Thyroid gland (tissue), 4 donors: ENCODE results near the gene NBAS. TPM values are rescaled to one million over a fixed set of nuclear protein-coding genes. Genes with fewer than 3 reads are reported as not detected.

ENCODE experiments used
- DNase-seq, 2 donors: peaks; one replicate each; pipeline ENCODE4 v3.0.0-alpha.2; 2019
- H3K27ac ChIP-seq, 3 donors: fragments of 200-600 bp; sonication (generic); 1 replicate in 2 of 3; 2 replicates in 1 of 3; pipeline ENCODE4 v1.5.1; 2016 to 2019; ENCODE audit warnings: mild to moderate bottlenecking in 1 of 3, moderate library complexity in 1 of 3
- H3K27me3 ChIP-seq: fragments of 200-600 bp; sonication (generic); one replicate; pipeline ENCODE4 v1.5.1; 2019
- H3K36me3 ChIP-seq, 2 donors: fragments of 200-600 bp; sonication (generic); one replicate each; pipeline ENCODE4 v1.5.1; 2016 to 2019
- H3K4me1 ChIP-seq, 2 donors: fragments of 200-600 bp; sonication (generic); one replicate each; pipeline ENCODE4 v1.5.1; 2017 to 2019
- H3K4me3 ChIP-seq, 3 donors: fragments of 200-600 bp; sonication (generic); replicated peaks in 1 of 3; 1 replicate in 2 of 3; 2 replicates in 1 of 3; pipeline ENCODE4 v1.5.1; 2016; ENCODE audit warnings: mild to moderate bottlenecking in 1 of 3
- H3K9me3 ChIP-seq: fragments of 200-600 bp; sonication (generic); one replicate; pipeline ENCODE4 v1.5.1; 2017
- POLR2A ChIP-seq, 2 donors: fragments of 450-650 bp; IDR thresholded peaks; one replicate each; pipeline ENCODE4 v1.6.1; 2017; ENCODE audit warnings: antibody characterized with exemption in 2 of 2, mild to moderate bottlenecking in 2 of 2, moderate library complexity in 1 of 2
- WGBS, 2 donors: methylation state at CpG; one replicate each; pipeline ENCODE4 v1.1.5; 2017; 5-methylcytosine and 5-hydroxymethylcytosine counted together
- intact Hi-C: fragments of 100-400 bp; cut with DNase I; formaldehyde crosslinking; loops from one replicate; pipeline ENCODE4 v1.15.1; 2023
- total RNA-seq, 4 donors: library from RNA; depleted of rRNA; stranded (reverse); fragments of >200 nt; gene quantifications; one replicate each; pipeline ENCODE4 v1.2.3, GENCODE V29; 2016
- TF ChIP-seq, protein P1 (sequence below), 6 experiments: fragments of 200-600 bp in 3 of 6; fragments of 450-650 bp in 3 of 6; sonication (generic) in 3 of 6; IDR thresholded peaks; one replicate each; pipeline ENCODE4 v1.5.1; 2016 to 2019; ENCODE audit warnings: antibody characterized with exemption in 6 of 6, mild to moderate bottlenecking in 2 of 6, inconsistent platforms in 1 of 6, moderate library complexity in 1 of 6

NBAS gene
- total RNA-seq, 4 donors from 2014 or later = 50.4 to 71.5 (median 54.7) TPM

DNA sequence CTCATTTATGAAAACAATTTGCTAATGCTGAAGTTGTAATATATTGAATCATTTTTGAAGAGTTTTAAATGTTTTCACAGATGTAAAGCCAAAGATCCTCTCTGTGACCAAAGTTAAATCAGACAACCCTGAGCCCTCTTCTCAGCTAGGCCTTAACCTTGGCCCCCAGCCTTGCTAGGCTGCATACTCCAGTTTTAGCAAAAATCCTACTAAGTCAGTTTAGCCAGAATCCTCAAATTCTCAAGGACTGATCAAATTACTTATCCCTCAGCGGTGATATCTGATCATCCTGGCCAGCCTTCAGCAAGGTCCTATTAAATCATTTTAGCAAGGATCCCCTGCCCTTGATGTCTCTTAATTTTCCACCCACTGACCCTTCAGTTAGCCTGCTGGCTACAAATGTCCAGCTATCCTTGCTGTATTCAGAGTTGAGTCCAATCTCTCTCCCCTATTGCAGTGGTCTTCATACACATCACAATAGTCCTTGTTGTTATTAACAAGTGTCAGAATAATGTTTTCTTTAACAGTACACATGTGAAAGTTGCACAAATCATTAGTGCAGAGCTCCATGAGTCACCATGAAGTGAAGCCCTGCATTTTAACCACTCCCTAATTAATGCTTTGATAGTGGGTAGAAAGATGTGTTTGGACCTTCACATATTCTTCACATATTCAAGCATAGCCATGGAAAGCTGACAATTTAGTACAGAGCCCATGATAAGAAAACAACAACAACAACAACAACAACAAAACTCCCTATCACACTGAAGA lies 206.4 kb downstream of the NBAS start:
- intact Hi-C loops = no loop called here
- WGBS, 2 donors = 78 to 82% methylated on average over 1 of the region's 1 CpG
- H3K27ac ChIP-seq = no peak overlapping the region
- no peak for TF ChIP-seq POLR2A (IDR thresholded peaks at IDR 0.05)
- TF ChIP-seq, protein P1, sequence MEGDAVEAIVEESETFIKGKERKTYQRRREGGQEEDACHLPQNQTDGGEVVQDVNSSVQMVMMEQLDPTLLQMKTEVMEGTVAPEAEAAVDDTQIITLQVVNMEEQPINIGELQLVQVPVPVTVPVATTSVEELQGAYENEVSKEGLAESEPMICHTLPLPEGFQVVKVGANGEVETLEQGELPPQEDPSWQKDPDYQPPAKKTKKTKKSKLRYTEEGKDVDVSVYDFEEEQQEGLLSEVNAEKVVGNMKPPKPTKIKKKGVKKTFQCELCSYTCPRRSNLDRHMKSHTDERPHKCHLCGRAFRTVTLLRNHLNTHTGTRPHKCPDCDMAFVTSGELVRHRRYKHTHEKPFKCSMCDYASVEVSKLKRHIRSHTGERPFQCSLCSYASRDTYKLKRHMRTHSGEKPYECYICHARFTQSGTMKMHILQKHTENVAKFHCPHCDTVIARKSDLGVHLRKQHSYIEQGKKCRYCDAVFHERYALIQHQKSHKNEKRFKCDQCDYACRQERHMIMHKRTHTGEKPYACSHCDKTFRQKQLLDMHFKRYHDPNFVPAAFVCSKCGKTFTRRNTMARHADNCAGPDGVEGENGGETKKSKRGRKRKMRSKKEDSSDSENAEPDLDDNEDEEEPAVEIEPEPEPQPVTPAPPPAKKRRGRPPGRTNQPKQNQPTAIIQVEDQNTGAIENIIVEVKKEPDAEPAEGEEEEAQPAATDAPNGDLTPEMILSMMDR (IDR thresholded peaks at IDR 0.05) = no peak
- no peak overlapping the region for H3K4me3 ChIP-seq
- no peaks in the 10 kb centered on the region for H3K9me3 ChIP-seq
- H3K4me1 ChIP-seq = no peaks in the 10 kb centered on the region
- DNase-seq = no peak
- no peaks in the 10 kb centered on the region for H3K36me3 ChIP-seq
- no peaks in the 10 kb centered on the region for H3K27me3 ChIP-seq

DNA sequence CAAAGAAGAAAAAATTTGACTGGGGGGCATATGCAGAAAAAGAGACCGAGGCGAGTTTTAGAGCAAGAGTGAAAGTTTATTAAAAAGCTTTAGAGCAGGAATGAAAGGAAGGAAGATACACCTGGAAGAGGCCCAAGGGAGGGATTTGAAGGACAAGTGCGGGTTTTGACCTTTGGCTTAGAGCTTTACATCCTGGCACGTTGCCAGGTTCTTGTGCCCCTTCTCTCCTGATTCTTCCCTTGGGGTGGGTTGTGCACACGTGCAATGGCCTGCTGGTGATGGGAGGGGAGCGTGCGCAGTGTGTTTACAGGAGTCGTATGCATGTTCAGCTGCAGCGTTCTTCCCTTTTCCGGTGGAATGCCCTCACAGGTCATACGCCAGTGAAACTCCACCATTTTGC lies 208.8 kb downstream of the NBAS start:
- TF ChIP-seq, protein P1 (IDR thresholded peaks at IDR 0.05) = no peak
- no peak for TF ChIP-seq POLR2A (IDR thresholded peaks at IDR 0.05)
- H3K4me1 ChIP-seq = no peaks in the 10 kb centered on the region
- 90 to 95% methylated on average over 11 of the region's 11 CpGs for WGBS, 2 donors
- intact Hi-C loops = no loop called here
- DNase-seq = no peak
- H3K4me3 ChIP-seq = no peak overlapping the region
- H3K9me3 ChIP-seq = no peaks in the 10 kb centered on the region
- no peak overlapping the region for H3K27ac ChIP-seq
- H3K27me3 ChIP-seq = no peaks in the 10 kb centered on the region
- no peaks in the 10 kb centered on the region for H3K36me3 ChIP-seq

DNA sequence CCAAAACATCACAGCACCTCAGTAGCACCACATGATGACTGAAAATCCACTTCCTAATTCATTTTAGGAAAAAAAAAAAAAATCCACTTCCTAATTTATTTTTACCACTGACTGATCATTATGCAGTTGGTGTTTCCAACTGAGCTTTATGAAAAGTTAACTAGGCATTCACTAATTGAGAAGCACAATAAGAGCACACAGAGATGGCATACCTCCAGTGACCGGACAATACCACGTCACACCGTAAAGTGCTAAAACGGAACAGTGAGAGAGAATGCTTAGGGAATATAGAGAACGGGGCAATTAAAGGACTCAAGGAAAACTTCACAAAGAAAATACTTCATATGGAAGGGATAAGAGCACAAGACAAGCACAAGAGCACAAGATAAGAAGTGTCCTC lies 212.5 kb downstream of the NBAS start:
- H3K36me3 ChIP-seq = no peaks in the 10 kb centered on the region
- WGBS, 2 donors = 90% methylated on average over 5 of the region's 5 CpGs
- H3K27ac ChIP-seq = no peak overlapping the region
- TF ChIP-seq, protein P1 (IDR thresholded peaks at IDR 0.05) = no peak
- no peak for TF ChIP-seq POLR2A (IDR thresholded peaks at IDR 0.05)
- no peak overlapping the region for H3K4me3 ChIP-seq
- no peak for DNase-seq
- no peaks in the 10 kb centered on the region for H3K27me3 ChIP-seq
- H3K4me1 ChIP-seq = no peaks in the 10 kb centered on the region
- H3K9me3 ChIP-seq = no peaks in the 10 kb centered on the region
- intact Hi-C loops = no loop called here

DNA sequence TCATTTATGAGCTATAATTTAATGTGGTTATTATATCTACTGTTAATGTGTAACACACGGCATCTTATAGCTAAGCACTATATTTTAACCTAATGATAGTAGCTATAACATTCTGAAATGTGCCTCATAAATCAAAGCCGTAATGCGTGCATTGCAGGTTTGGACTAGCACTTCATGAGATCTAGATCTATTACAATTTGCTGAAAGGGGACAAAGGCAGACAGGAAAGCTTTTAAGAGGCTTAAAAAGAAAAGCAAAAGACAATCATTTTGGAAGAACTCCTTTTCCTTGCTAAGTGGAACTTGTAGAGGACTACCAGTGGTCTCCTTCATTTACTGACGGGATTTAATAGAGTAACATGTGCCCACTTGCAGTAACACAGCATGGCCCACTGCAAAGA lies 213.1 kb downstream of the NBAS start:
- no peaks in the 10 kb centered on the region for H3K27me3 ChIP-seq
- WGBS, 2 donors = 96 to 97% methylated on average over 4 of the region's 4 CpGs
- H3K9me3 ChIP-seq = no peaks in the 10 kb centered on the region
- intact Hi-C loops = no loop called here
- H3K36me3 ChIP-seq = no peaks in the 10 kb centered on the region
- H3K4me1 ChIP-seq = no peaks in the 10 kb centered on the region
- TF ChIP-seq, protein P1 (IDR thresholded peaks at IDR 0.05) = no peak
- TF ChIP-seq POLR2A (IDR thresholded peaks at IDR 0.05) = no peak
- H3K4me3 ChIP-seq = no peak overlapping the region
- H3K27ac ChIP-seq = no peak overlapping the region
- DNase-seq = no peak

DNA sequence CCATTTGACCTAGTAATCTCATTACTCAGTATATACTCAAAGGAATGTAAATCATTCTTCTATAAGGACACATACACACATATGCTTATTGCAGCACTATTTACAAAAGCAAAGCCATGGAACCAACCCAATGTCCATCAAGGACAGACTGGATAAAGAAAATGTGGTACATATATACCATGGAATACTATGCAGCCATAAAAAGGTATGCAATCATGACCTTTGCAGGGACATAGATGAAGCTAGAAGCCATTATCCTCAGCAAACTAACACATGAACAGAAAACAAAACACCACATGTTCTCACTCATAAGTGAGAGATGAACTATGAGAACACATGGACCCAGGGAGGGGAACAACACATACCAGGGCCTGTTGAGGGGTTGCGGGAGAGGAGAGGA lies 214.5 kb downstream of the NBAS start:
- Histone ChIP-seq H3K36me3 (no peaks in the 10 kb centered on the region), H3K4me3 (no peak overlapping the region), H3K27ac (no peak overlapping the region), H3K4me1 (no peaks in the 10 kb centered on the region), H3K27me3 (no peaks in the 10 kb centered on the region), H3K9me3 (no peaks in the 10 kb centered on the region)
- DNase-seq = no peak
- WGBS, 2 donors = 100% methylated on average over 1 of the region's 1 CpG
- TF ChIP-seq, protein P1 (IDR thresholded peaks at IDR 0.05) = no peak
- no peak for TF ChIP-seq POLR2A (IDR thresholded peaks at IDR 0.05)
- intact Hi-C loops = no loop called here
